Heart right ventricle (tissue), 16 donors: ENCODE data around the gene SLC31A1. TPM values are rescaled to one million over a fixed set of nuclear protein-coding genes. Genes with fewer than 3 reads are reported as not detected.
"Not testable (repeated sequence)": the region's sequence is repeated elsewhere in the genome, so short reads cannot be mapped to it uniquely, and the experiment has no call there.

Source experiments
- ATAC-seq, 8 donors: fragments of 200-7000 bp; cut with Tn5 transposase; one replicate each; pipeline ENCODE4 v1.9.1; 2020; ENCODE audit warnings: mild to moderate bottlenecking in 8 of 8, moderate library complexity in 8 of 8, moderate number of reproducible peaks in 1 of 8
- DNase-seq, 2 donors: peaks; one replicate each; pipeline ENCODE4 v3.0.0-alpha.2; 2020
- H3K27ac ChIP-seq, 10 donors: fragments of 200-600 bp; sonication (generic) in 2 of 10; one replicate each; pipeline versions ENCODE4 v1.5.0 to v1.8.0; 2020 to 2022; ENCODE audit warnings: mild to moderate bottlenecking in 3 of 10
- H3K27me3 ChIP-seq, 7 donors: fragments of 200-600 bp; one replicate each; pipeline ENCODE4 v1.8.0; 2021 to 2022; ENCODE audit warnings: mild to moderate bottlenecking in 2 of 7
- H3K36me3 ChIP-seq, 9 donors: fragments of 200-600 bp; sonication (generic) in 1 of 9; one replicate each; pipeline versions ENCODE4 v1.5.0 to v1.8.0; 2020 to 2022; ENCODE audit warnings: mild to moderate bottlenecking in 2 of 9
- H3K4me1 ChIP-seq, 9 donors: fragments of 200-600 bp; sonication (generic) in 1 of 9; one replicate each; pipeline versions ENCODE4 v1.5.0 to v1.8.0; 2020 to 2022; ENCODE audit warnings: mild to moderate bottlenecking in 4 of 9
- H3K4me3 ChIP-seq, 10 donors: fragments of 200-600 bp; sonication (generic) in 2 of 10; one replicate each; pipeline versions ENCODE4 v1.5.0 to v1.8.0; 2020 to 2022; ENCODE audit warnings: mild to moderate bottlenecking in 7 of 10, moderate library complexity in 2 of 10
- H3K9me3 ChIP-seq, 11 donors: fragments of 200-600 bp in 10 of 11; sonication (generic) in 2 of 11; one replicate each; pipeline versions ENCODE4 v1.5.0 to v1.8.0; 2013 to 2022; ENCODE audit warnings: mild to moderate bottlenecking in 2 of 11, control low read depth in 1 of 11, moderate library complexity in 1 of 11
- CTCF ChIP-seq, 9 donors: fragments of 200-600 bp; sonication (generic) in 2 of 9; IDR thresholded peaks; one replicate each; pipeline versions ENCODE4 v1.5.0 to v1.8.0; 2021 to 2022; ENCODE audit warnings: antibody characterized with exemption in 9 of 9, mild to moderate bottlenecking in 5 of 9, moderate library complexity in 1 of 9
- WGBS, 2 donors: extraction: QIAGEN DNeasy Blood & Tissue Kit; methylation state at CpG; one replicate each; pipeline ENCODE4 v1.1.7; 2013; ENCODE audit warnings: inconsistent platforms in 1 of 2; 5-methylcytosine and 5-hydroxymethylcytosine counted together
- intact Hi-C, 10 donors: fragments of 100-400 bp; cut with DNase I; formaldehyde crosslinking; loops; one replicate each; pipeline versions ENCODE4 v1.11.1 to v1.14.2; 2022
- polyA plus RNA-seq, 2 donors: library from polyadenylated mRNA; stranded (reverse); fragments of 200-250 nt; gene quantifications; one replicate each; pipeline ENCODE4 v1.2.3, GENCODE V29; 2013
- total RNA-seq, 10 donors: library from RNA; stranded (reverse); fragmentation: NEBNext Ultra II Directional in 3 of 10; extraction: Animal tissue kit (Norgen Biotek cat#: 25700) in 3 of 10; gene quantifications; one replicate each; pipeline versions ENCODE4 v1.2.1 to v1.2.4, GENCODE V29; 2021 to 2023
- donor health status: Arrhythmogenic right ventricular cardiomyopathy.
- donor health status: ischemic (EF 13 %, LVEDD 7.1; RV severe dilation, severe dysfunction).
- donor health status: healthy with polysubstance abuse.
- donor health status: DM: no; HTN: yes; CAD: no.
- donor health status: DM: no; HTN: no; CAD: no.
- donor health status: ischemic (EF 25% LVEDD 6.9; RV normal size, moderate dysfunction).
- donor health status: ischemic (EF 25% LVEDD 5.7; RV mildly dilated, moderate dysfunction).
- donor health status: healthy.
- donor health status: DM: yes; HTN: yes; CAD: no.
- donor health status: Ischemic cardiomyopathy.
- donor health status: ischemic (EF 35%, LVEDD 5.7; RV mildly dilated, moderate dysfunction).
- donor health status: nonischemic (EF 11% LVEDD 7.7; RV severe dilation, severe dysfunction).
- donor health status: DM: yes; HTN: yes; CAD: no.
- donor health status: PGD.
- donor health status: ischemic (EF 29% LVEDD 5.4; RV normal size, mild dysfunction).
- donor health status: nonischemic (EF 23%, LVEDD 6.1; RV moderate dilation, normal function).

The SLC31A1 gene
- total and polyA plus RNA-seq, 12 donors: 3.6 to 18.4 (median 10.9) TPM

GRCh38 chr9:113244556-113244955 is 23.2 kb downstream of the SLC31A1 start:
- no peak overlapping the region for H3K4me3 ChIP-seq
- H3K36me3 ChIP-seq: peaks cover 0 to 3% (median 0%) of the 10 kb centered on the region in 9 donors
- H3K4me1 ChIP-seq: peaks cover 0 to 9% (median under 1%) of the 10 kb centered on the region in 9 donors
- no peak for DNase-seq
- TF ChIP-seq CTCF (IDR thresholded peaks at IDR 0.05): no peak
- no peak for ATAC-seq
- no peak overlapping the region for H3K27ac ChIP-seq
- intact Hi-C loops: no loop called here
- H3K27me3 ChIP-seq: no peaks in the 10 kb centered on the region
- 85 to 91% methylated on average over 2 of the region's 2 CpGs for WGBS, 2 donors
- H3K9me3 ChIP-seq: peaks cover 0 to 2% (median 0%) of the 10 kb centered on the region in 11 donors

DNA sequence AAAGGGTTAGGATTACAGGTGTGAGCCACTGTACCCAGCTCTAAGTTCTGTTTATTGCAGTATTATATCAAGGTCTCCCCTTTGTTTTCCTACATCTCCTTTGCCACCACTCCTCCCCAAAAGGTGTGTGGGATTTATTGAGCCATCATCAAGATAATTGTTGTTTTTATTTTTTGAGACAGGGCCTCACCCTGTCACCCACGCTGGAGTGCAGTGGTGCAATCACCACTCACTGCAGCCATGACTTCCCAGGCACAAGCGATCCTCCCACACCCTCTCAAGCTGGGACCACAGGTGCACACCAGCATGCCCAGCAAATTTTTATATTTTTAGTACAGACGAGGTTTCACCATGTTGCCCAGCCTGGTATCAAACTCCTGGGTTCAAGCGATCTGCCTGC is 24.6 kb downstream of the SLC31A1 start:
- no peaks in the 10 kb centered on the region for H3K27me3 ChIP-seq

DNA sequence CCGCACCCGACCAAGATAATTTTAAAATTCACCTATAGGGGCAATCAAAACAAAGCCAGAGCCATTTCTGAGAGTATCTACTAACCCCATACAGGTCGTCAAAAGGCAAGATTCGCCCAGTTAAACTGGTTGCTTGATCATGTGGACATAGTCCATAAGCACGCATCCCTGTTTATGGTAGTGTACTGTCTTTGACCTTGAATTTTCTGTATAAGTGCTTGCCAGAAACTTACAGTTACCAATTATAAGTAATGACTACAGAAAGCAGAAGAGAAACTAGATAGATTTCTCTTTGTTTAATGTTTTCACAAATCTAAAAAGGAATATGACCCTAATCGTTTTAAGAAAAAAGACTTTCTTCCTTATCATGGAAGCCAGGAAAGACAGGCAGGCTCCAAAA is 25.6 kb downstream of the SLC31A1 start:
- DNase-seq: no peak
- 86 to 88% methylated on average over 6 of the region's 6 CpGs for WGBS, 2 donors

More for the DNA sequence above, 24.6 kb downstream of the SLC31A1 start:
- Histone ChIP-seq H3K27ac (no peak overlapping the region), H3K4me3 (no peak overlapping the region), H3K36me3 (peaks cover 0 to 4% (median 0%) of the 10 kb centered on the region in 9 donors), H3K4me1 (peaks cover 0 to 9% (median 0%) of the 10 kb centered on the region in 9 donors), H3K9me3 (peaks cover 0 to 5% (median 0%) of the 10 kb centered on the region in 11 donors)
- DNase-seq (no peak), ATAC-seq (no peak)
- intact Hi-C loops: no loop called here
- WGBS, 2 donors: 91 to 92% methylated on average over 4 of the region's 4 CpGs
- no peak for TF ChIP-seq CTCF (IDR thresholded peaks at IDR 0.05)

DNA sequence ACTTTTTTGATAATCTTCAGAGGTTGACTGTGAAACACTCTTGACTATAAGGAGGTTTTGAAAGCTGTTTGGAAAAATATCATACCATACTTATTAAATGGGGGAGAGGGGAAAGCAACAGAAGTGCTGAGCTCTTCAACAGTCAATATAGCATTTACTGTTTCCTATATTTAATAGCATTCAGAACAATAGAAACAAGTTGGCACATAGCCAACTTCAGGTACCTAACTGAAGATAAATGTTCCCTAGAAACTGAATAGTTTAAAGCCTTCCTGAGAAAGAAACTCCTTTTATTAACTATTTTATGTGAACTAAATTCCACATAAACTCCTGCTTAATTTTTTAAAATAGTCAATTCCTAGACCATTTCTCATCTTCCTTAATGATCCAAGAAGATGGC is 26.3 kb downstream of the SLC31A1 start:
- peaks cover 0 to 9% (median 0%) of the 10 kb centered on the region in 9 donors for H3K4me1 ChIP-seq
- DNase-seq (no peak), ATAC-seq (no peak)
- intact Hi-C loops: no loop called here
- H3K9me3 ChIP-seq: peaks cover 0 to 6% (median 0%) of the 10 kb centered on the region in 11 donors
- TF ChIP-seq CTCF (IDR thresholded peaks at IDR 0.05): no peak
- no peaks in the 10 kb centered on the region for H3K27me3 ChIP-seq
- H3K36me3 ChIP-seq: peaks cover 0 to 4% (median 0%) of the 10 kb centered on the region in 9 donors
- H3K4me3 ChIP-seq: no peak overlapping the region
- no peak overlapping the region for H3K27ac ChIP-seq

More for the DNA sequence above, 25.6 kb downstream of the SLC31A1 start:
- H3K36me3 ChIP-seq: peaks cover 0 to 4% (median 0%) of the 10 kb centered on the region in 9 donors
- H3K27me3 ChIP-seq: no peaks in the 10 kb centered on the region
- H3K27ac ChIP-seq: no peak overlapping the region
- peaks cover 0 to 6% (median 0%) of the 10 kb centered on the region in 11 donors for H3K9me3 ChIP-seq
- no peak for ATAC-seq
- H3K4me3 ChIP-seq: no peak overlapping the region
- intact Hi-C loops: no loop called here
- no peak for TF ChIP-seq CTCF (IDR thresholded peaks at IDR 0.05)
- H3K4me1 ChIP-seq: peaks cover 0 to 9% (median 0%) of the 10 kb centered on the region in 9 donors

GRCh38 chr9:113249661-113250060 is 28.3 kb downstream of the SLC31A1 start:
- ATAC-seq, H3K9me3 ChIP-seq, H3K4me3 ChIP-seq, H3K4me1 ChIP-seq, H3K36me3 ChIP-seq, DNase-seq, H3K27ac ChIP-seq, H3K27me3 ChIP-seq, intact Hi-C loops: not testable (repeated sequence)
- 94 to 100% methylated on average over 2 of the region's 2 CpGs for WGBS, 2 donors
